ENCODE measurements around the gene MYO1C.
A peak's percentile ranks its signal among the peaks of the same experiment; 100 is the strongest.
"Not testable (repeated sequence)": the region's sequence is repeated elsewhere in the genome, so short reads cannot be mapped to it uniquely, and the experiment has no call there.

The MYO1C gene

GRCh38 chr17:1455797-1456599, 36.5 kb downstream of the MYO1C start, which contains the start of gene CRK:
Gene CRK (minus strand): TSS chr17:1456232. CDS start chr17:1456117, 115 bp downstream.
- peak; percentile 99 for DNase-seq

GRCh38 chr17:1455291-1455796, 37.1 kb downstream of the MYO1C start:
- DNase-seq, result peak; percentile 21

GRCh38 chr17:1454541-1454940, 37.9 kb downstream of the MYO1C start:
- no peak for DNase-seq

DNA sequence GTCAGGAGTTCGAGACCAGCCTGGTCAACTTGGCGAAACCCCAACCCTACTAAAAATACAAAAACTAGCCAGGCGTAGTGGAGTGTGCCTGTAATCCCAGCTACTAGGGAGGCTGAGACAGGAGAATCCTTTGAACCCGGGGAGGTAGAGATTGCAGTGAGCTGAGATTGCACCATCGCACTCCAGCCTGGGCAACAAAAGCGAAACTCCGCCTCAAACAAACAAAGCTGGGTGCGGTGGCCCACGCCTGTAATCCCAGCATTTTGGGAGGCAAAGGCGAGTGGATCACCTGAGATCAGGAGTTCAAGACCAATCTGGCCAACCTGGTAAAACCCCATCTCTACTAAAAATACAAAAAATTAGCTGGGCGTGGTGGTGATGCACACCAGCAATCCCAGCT, 38.8 kb downstream of the MYO1C start:
- DNase-seq, result not testable (repeated sequence)

DNA sequence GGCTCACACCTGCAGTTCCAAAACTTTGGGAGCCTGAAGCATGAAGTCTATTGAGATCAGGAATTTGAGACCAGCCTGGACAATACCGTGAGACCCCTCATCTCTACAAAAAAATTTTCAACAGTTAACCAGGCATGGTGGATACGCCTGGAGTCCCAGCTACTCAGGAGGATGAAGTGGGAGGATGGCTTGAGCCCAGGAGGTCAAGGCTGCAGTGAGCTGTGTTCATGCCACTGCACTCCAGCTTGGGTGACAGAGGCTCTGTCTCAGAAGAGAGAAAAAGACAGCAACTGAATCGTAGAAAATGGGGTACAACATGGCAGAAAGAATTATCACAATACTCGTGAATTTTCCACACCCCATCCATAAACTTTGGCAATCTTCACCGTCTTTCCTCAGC, 39.6 kb downstream of the MYO1C start:
- DNase-seq, result no peak

- not testable (repeated sequence) for DNase-seq
Observed at GRCh38 chr17:1450261-1450660, 42.2 kb downstream of the MYO1C start.

- no peak for DNase-seq
Observed at GRCh38 chr17:1449412-1449967, 43.0 kb downstream of the MYO1C start.

- DNase-seq, result no peak
Observed at GRCh38 chr17:1447052-1447451, 45.4 kb downstream of the MYO1C start.

- DNase-seq, result no peak
Observed at GRCh38 chr17:1446201-1446600, 46.3 kb downstream of the MYO1C start.

- DNase-seq, result not testable (repeated sequence)
Observed at GRCh38 chr17:1445695-1446094, 46.8 kb downstream of the MYO1C start.

- DNase-seq, result not testable (repeated sequence)
Observed at GRCh38 chr17:1442721-1443120, 49.8 kb downstream of the MYO1C start.

DNA sequence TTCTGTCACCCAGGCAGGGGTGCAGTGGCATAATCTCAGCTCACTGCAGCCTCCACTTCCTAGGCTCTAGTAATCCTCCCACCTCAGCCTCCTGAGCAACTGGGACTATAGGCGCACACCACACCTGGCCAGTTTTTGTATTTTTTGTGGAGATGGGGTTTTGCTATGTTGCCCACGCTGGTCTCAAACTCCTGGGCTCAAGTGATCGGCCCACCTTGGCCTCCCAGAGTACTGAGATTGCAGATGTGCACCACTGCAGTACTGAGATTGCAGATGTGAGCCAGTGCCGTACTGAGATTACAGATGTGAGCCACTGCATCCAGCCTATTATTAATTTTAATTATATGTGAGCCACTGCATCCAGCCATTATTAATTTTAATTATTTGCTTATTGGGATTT, 50.3 kb downstream of the MYO1C start:
- DNase-seq, result no peak

- DNase-seq, result no peak
Observed at GRCh38 chr17:1440921-1441320, 51.6 kb downstream of the MYO1C start.

GRCh38 chr17:1438593-1439083, 53.8 kb downstream of the MYO1C start:
- no peak for DNase-seq

DNA sequence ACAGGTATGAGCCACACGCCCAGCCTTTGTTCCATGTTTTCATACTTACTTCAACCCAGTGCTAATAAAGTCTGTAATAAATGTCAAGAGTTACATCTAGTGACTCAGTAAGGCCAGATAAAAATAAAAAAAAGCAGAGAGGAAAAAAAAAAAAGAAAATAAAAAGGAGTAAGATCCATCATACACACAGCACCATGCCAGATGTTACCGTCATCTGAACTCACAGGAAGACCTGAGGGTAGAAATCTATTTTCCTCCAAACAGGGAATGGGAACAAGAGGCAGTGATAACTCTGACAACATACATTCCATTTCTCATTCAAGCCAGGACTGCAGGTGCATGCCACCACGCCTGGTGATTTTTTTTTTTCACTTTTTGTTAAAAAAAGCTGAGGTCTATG, 57.2 kb downstream of the MYO1C start:
- no peak for DNase-seq

- DNase-seq, result no peak
Observed at GRCh38 chr17:1434150-1434549, 58.3 kb downstream of the MYO1C start.

GRCh38 chr17:1431631-1432104, 60.8 kb downstream of the MYO1C start:
- DNase-seq, result no peak

- DNase-seq, result no peak
Observed at GRCh38 chr17:1423456-1424135, 68.9 kb downstream of the MYO1C start.

DNA sequence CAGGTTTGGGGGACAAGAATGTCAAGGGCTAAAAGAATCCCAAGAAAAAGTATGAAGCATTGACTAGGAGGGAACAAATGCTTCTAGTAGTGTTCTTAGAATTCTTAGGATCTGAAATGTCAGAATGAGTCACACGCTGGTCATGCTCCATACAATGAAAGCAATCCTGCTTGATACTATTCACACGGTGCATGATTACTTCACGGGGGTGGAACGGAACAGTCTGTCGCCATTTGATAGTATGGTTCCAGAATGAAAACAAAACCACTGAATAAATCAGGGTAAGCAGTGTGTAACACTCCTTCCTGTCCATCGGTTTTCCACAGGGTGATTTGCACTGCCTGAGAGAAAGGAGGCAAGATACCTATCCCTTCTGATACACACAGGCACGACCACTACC, 69.6 kb downstream of the MYO1C start:
- no peak for DNase-seq

DNA sequence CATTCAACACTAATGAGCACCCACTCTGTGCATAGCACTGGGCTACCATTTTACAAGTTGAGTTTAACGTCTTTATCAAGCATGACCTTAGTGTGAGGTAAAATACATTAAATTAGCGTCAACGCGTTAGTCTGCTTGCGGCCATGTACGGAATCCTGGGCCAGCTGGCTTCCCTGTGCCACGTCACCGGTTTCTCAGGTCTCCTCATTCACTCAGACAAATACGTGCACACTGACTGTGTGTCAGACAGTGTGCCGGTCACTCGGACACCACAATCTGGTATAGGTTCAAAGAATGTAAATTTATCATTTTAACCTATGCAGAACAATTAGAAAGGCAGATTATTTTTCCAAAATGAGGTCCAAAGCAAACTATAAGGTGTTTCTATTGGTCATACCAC, 71.0 kb downstream of the MYO1C start:
- DNase-seq, result no peak

DNA sequence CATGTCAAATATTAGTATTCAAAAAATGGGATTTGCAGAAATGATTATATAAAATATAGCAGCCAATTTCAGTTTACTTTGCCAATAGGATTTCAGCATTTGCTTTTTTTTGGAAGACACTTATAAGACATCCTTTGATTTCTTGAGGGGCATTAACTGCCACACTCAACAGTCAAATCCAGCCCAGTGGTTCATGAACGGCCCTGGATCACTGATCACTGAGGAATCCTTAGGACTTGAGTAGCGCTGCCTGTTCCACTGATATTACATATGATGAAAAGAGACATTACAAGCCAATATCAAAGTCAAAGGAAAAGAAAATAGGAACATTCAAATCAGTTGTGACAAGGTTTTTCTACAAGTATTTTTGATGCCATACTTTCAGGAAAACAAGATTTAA, 71.5 kb downstream of the MYO1C start:
- DNase-seq, result no peak

DNA sequence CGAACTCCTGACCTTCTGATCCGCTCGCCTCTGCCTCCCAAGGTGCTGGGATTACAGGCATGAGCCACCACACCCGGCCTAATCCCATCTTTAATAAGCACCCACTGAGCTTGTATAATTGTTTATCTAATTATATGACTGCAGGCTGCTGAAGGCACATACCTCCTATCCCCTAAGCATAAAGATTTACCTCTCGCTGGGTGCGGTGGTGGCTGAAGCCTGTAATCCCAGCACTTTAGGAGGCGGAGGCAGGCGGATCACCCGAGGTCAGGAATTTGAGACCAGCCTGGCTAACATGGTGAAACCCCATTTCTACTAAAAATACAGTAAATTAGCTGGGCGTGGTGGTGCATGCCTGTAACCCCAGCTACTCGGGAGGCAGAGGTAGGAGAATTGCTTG, 72.3 kb downstream of the MYO1C start:
- DNase-seq, result no peak

DNA sequence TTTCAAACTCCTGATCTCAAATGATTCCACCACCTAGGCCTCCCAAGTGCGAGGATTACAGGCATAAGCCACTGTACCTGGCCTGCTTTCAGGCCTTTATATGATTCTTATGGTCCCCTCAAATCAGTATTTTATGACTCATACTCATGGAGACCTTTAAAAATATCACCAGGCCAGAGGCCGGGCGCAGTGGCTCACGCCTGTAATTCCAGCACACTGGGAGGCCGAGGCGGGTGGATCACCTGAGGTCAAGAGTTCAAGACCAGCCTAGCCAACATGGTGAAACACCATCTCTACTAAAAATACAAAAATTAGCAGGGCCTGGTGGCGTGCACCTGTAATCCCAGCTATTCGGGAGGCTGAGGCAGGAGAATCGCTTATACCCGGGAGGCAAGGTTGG, 74.0 kb downstream of the MYO1C start:
- DNase-seq, result not testable (repeated sequence)

DNA sequence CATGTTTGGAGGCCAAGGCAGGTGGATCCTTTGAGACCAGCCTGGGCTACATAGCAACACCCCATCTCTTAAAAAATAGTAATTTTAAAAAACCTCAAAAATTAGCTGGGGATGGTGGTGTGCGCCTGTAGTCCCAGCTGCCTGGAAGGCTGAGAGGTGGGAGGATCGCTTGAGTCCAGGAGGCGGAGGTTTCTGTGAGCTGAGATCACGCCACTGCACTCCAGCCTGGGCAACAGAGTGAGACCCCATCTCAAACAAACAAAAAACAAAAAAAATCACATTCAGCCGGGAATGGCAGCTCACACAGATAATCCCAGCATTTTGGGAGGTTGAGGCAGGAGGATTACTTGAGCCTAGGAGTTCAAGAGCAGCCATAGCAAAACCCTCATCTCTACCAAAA, 76.1 kb downstream of the MYO1C start:
- no peak for DNase-seq

Measured in stimulated activated CD4-positive, alpha-beta T cell treated with anti-CD3 and anti-CD28 coated beads, Interleukin-4, amount 100 ng/mL, for 1 hour (primary cell).